CD4-positive, alpha-beta T cell treated with Interleukin-15 for 1 hour (primary cell): Measurements from ENCODE around the gene TBC1D10B.
"Not testable (repeated sequence)": the region's sequence is repeated elsewhere in the genome, so short reads cannot be mapped to it uniquely, and the experiment has no call there.

ENCODE experiments used
- DNase-seq: peaks from one replicate; pipeline ENCODE4 v3.0.0-alpha.2; 2020

TBC1D10B gene

DNA sequence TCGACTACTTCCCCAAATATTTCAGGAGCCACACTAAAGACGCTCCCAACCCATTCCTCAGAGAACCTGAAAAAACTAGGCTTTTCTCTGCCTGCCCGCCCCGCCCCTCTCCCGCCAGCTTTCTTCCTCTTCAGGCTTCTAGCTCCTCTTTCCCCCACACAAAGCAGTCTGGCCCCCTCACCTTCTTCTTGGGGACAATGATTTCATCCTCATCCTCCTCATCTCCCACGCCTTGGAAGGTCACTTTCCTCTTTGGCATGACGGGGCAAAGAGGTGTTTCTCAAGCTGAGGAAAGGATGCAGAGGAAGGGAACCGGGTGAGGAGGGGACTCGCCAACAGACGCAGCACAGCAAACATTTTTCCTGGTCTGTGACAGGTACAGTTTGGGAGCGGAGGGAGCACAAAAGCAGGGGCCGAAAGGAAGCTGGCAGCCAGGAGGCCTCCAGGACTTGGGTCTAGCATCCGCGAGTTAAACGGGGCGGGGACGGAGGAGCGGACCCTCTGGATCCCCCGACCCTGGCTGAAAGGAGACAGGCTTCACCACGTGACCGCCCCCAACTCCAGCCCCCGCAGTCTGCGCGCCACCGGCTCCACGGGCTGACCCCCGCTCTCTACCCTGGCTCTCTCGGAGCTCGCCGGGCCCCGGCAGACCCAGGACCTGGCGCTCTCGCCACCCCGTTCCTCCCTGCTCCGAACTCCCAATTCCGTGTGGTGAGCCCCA, 15.7 kb downstream of the TBC1D10B start:
- no peak for DNase-seq

DNA sequence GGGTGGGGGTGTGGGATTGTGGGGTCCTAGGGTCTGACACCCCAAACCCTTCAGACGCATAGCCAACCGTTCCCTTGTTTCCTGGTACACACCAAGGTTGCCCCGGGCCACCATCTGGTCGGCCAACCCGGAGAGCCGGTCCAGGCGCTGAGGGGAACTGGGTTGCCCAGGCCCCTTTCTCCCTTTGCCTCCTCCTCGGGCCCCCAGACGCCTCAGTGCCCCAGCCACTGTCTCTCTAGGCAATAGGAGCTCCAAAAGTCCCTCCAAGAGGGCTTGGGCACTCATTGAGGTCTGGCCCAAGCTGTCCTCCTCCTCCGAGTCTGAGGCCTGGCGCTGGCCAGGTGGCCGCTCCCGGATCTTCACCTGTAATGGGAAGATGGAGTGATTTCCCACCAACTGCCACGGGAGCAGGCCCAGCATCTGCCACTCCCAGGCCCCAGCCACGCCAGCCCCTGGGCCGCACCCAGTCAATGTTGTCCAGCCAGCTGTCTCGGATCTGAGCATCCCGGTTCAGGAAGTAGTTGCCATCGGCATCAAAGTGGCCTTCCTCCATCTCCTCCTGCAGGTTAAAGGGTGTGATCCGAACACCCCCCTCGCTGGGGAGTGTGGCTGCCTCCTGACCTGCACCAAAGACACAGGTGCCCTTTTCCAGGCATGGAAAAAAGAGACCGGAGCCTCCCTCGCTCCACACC, 16.7 kb downstream of the TBC1D10B start:
- DNase-seq, result no peak

DNA sequence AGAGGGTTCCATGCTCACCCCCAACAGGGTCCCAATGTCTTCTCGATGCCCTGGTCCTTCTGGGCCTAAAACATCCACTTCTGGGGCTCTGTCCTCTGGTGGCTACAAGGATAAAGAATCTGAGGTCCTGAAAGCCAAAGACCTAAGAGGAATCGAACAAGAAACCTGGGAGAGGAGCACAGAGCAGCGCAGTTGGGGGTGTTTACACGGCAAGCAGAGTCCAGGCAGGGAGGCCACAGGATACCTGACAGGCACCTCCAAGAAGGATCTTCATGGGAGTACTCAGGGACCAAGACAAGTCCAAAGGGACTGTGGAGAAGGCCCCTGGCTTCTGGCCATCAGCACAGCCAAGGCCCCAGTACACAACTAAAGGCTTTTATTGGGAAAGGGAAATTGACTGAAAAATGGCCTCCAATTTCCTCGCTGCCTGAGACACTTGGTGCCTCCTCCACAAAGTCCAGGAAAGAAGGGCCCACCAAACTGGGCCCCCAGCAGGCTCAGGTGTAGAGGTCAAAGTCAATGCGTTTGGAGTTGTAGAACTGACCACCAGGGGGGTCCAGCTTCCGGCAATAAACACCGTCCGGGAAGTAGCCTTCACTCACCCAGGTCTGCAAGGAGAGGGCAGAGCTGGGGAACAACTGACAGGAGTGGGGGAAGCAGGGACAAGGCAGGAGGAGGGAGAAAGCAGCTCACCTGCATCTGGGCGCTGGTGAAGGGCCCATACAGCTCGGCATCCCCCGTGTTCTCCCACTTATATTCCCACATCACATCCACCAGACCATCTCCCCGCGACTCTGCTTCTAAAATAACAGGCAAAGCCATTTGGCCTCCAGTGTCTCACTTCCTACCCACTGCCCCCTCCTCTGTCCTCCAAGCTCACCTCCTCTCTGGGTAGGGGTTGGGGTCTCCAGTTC, 17.5 kb downstream of the TBC1D10B start:
- no peak for DNase-seq

DNA sequence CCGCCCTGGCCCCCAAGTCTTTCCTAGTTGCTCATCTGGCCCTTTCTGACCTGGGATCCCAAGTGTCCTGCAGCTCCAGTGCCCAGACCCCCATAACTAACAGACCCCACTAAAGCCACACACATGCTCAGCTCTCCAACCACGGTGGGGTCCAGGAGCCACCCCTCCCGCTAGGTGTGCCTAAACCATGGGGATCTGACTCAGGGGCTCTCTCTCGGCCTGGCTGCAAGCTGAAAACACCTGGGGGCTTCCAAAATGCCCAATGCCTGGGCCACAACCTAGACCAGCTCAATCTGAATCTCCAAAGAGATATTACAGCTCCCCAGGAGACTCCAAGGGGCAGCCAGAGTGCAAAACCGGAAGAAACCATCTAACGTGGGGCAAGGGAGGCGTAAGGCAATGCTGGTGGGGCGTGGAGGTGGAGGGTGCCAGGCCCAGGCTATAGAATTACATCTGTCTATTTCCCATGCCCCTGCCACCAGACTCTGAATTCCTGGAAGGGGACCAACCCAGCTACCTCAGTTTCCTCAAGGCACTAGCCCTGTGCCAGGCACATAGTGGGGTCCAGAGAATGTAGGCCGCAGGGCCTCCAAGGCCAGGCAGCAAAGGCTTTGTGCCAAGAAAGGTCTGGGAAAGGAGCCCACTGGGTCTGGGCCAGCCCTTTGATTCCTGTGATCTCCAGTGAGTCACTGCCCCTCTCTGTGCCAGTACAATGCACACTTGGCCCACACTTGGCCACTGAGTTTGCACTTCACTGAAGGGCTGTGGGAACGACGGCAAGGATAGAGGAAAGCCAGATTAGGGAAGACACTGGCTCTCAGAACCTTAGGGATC, 18.5 kb downstream of the TBC1D10B start:
- DNase-seq, result no peak

DNA sequence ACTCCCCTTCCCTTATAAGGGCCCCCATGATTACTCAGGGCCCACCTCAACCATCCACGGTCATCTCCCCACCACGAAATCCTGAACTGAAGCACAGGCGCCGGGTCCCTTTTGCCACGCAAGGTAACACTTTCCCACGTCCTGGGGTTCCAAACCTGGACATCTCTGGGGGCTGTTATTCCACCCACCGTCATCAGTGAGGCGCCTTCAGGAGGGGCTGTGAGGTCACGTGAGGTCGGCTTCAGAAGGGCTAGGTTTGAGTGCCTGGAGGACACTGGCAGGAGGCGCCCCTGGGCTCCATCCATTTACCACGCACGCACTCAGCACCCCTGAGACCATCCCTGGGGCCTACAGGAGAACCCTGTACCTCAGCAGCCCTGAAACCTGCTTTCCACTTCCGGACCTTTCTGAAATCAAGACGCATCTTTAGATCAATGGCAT, 19.3 kb downstream of the TBC1D10B start:
- no peak for DNase-seq

DNA sequence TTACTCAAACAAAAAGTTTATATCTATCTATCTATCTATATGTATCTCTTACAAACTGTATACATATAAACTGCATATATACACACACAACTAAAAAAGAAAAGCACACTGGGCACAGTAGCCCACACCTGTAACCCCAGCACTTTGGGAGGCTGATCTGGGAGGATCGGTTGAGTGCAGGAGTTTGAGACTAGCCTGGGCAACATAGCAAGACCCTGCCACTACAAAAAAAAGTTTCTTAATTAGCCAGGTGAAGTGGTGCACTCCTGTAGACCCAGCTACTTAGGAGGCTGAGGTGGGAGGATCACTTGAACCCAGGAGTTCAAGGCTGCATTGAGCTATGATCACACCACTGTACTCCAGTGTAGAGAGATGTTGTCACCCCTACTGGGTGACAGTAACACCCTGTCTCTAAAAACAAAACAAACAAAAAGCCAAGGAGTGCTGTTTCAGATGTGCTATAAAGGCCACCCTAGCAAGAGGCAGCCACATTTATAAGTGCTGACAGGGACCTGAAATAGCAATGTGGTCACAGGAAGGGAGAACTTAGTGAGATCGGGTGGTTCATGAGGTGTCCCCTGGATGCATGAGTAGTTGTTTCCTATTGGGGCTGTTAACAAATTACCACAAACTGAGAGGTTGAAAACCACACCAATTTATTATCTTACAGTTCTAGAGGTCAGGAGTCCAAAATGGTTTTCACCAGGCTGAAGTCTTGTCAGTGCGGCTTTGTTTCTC, 20.0 kb downstream of the TBC1D10B start:
- no peak for DNase-seq

DNA sequence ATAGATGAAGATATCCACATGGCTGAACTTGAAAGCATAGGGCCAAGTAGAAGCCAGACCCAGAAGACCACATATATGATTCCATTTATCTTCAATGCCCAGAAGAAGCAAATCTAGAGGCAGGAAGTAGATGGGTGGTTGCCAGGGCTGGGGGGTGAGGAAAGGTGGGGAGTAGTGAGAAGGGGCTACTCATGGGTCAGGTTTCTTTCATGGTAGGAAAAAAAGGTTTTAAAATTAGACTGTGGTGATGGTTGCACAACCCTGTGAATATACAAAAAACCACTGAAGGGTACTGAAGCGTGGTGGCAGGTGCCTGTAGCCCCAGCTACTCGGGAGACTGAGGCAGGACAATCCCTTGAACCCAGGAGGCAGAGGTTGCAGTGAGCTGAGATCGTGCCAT, 20.6 kb downstream of the TBC1D10B start:
- DNase-seq, result no peak

DNA sequence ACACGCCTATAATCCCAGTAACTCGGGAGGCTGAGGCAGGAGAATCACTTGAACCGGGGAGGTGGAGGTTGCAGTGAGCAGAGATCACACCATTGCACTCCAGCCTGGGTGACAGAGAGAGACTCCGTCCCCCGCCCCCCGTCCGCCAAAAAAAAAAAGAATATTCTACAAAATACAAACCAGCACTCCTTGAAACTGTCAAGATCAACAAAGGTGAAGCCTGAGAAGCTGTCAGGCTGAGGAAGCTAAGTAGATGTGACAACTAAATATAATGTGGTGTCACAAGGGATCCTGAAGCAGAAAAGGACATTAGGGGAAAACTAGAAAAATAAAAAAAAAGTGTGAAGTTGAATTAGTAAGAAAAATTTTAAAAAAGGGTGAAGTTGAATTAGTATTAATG, 21.4 kb downstream of the TBC1D10B start:
- no peak for DNase-seq

DNA sequence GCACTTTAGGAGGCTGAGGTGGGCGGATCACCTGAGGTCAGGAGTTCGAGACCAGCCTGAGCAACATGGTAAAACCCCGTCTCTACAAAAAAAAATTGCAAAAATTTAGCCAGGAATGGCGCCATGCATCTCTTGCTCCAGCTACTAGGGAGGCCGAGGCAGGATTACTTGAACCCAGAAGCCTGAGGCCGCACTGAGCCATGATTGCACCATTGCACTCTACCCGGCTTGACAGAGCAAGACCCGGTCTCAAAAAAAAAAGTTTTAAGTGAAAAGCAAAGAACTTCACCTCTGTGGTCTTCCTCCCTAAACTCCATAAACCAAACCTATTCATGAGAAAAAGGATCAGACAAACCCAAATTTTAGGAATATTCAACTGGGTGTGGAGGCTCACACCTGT, 22.2 kb downstream of the TBC1D10B start:
- no peak for DNase-seq

DNA sequence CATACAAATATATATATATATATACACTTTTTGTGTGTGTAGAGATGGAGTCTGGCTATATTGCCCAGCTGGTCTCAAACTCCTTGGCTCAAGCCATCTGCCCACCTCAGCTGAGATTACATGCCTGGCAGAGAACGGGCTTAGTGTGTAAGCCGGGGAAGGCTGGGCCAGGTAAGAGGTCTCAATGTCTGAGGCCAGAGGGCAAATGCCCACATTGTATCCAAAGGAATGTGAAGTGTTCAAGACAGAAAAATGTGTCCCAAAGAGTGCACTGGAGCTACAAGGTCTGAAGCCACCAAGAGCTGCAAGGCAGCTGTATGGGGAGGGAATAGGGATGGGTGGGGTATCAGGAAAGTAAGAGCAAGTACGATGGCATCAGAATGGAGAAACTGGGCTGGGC, 24.0 kb downstream of the TBC1D10B start:
- DNase-seq, result no peak

DNA sequence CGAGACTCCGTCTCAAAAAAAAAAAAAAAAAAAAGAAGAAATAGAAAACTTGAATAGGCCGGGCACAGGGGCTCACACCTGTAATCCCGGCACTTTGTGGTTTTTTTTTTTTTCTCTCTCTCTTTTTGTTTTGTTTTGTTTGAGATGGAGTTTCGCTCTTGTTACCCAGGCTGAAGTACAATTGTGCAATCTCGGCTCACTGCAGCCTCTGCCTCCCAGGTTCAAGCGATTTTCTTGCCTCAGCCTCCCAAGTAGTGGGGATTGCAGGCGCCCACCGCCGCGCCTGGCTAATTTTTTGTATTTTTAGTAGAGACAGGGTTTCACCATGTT, 26.8 kb downstream of the TBC1D10B start:
- not testable (repeated sequence) for DNase-seq

DNA sequence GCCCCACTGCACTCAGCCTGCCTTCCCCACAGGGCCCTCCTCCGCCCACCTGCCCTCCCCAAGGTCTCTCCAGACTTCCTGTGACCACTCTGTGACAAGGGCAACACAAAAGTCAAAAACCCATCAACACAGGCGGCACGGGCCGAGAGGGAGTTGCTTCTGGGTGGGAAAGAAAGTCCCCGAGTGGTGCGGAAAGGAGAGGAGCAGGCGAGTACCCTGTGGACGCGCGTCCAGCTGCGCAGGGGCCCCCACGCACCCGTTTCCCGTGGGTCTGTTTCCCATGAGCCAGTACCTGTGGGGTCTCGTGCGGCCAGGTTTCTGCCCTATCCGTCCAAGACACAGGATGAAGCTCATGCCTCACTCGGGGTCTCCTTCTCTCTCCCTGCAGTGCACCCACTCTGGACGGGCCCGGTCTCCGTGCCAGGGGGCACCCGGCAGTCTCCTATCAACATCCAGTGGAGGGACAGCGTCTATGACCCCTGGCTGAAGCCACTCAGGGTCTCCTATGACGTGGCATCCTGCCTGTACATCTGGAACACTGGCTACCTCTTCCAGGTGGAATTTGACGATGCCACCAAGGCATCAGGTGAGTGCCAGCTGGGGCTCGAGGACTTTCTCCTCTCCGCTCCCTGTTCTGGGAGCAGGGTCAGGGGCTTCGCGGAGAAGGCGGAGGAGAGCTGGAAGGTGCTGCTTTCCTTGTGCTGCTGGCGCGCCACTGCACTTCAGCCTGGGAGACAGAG, 27.4 kb downstream of the TBC1D10B start:
- no peak for DNase-seq

DNA sequence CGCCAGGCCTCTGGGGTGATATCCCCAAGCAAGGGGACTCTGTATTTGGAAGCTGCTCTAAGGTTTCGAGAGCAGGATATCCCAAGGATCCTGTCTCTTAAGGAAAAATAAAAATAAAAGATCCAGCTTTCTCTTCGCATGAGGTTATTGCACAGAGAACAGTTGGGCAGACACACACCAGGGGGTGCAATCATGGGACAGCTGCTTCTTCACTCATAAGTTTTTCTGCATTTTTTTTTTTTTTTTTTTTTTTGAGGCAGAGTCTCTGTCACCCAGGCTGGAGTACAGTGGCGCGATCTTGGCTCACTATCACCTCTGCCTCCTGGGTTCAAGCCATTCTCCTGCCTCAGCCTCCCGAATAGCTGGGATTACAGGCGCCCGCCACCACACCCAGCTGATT, 28.3 kb downstream of the TBC1D10B start:
- DNase-seq, result not testable (repeated sequence)

DNA sequence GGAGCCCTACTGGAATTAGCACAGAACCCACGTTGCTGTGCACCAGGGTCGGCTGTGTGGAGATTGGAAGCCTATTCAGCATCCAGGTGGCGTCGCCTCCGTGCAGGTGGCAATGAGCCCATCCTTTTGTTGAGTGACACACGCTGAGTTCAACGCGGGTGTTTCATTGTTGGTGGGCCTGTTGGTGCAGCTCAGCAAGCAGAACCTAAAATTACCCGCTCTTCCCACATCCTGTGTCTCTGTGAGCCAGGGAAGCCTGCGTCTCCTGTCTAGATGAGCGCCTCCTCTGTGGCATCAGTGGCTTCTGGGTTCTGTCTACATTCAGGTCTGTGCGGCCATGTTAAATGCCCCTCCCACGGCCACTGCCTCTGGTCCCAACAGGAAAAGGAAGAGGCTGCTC, 29.7 kb downstream of the TBC1D10B start:
- DNase-seq, result no peak

DNA sequence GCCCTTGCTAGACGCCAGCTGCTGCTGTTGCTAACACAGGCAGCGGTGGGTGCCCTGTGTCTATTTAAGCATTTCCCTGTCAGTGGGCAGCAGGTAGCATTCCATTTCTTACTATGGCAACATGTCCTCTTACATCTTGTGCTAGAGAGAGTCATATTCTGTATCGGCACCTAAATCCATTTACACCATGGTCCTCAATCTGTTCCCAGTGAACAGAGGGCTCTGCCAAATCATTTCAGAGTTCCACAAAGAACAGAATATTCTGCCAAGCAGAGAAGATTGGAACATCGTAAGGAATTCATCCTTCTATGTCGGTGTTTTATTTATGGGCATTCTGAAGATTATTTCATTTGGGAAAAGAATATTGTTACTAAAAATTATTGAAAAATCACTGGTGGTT, 31.6 kb downstream of the TBC1D10B start:
- not testable (repeated sequence) for DNase-seq

DNA sequence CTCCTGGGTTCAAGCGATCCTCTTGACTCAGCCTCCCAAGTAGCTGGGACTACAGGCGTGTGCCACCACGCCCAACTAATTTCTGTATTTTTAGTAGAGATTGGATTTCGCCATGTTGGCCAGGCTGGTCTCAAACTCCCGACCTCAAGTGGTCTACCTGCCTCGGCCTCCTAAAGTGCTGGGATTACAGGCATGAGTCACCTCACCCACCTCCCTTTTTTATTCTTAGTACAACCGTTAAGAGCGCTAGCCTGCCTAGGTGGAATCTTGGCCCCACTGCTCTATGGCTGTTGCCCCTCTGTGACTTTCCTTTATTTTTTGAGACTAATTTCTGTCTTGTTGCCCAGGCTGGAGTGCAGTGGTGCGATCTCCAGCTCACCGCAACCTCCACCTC, 32.3 kb downstream of the TBC1D10B start:
- DNase-seq, result not testable (repeated sequence)

DNA sequence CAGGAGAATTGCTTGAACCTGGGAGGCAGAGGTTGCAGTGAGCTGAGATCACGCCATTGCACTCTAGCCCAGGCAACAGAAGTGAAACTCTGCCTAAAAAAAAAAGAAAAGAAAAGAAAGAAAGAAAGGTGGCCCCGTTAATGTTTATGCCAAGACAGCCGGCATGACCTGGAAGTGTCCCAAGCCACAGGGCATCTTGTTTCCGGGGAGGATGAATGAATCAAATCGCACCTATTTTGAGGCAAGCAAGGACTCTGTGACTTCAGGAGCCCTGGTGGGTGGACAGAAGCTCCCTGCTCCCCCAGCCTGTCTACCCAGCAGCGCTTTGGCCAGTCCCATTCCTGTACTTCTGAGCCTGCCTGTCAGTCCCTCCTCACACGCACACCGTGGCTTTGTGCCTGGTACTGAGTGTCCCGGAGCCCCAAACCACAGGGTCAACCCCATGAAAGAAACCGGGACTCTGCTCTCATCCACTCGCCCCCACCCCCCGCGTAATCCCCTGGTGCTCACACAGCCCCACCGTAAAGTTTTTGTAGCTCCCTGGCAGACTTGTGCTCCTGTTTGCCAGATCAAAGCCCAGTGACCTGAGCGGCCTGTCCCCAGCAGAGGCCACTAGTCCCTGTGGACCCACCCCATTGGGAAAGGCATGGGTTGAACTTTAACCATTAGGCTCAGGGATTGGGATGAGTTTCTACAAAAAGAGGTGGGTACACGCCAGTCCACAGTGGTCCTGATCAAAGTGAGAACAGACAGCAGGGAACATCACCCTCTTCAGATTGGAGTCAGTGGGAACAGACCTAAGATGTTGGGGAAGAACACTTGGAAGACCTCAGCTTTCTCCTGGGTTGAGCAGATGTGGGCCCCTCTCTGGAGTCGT, 34.5 kb downstream of the TBC1D10B start:
- no peak for DNase-seq

DNA sequence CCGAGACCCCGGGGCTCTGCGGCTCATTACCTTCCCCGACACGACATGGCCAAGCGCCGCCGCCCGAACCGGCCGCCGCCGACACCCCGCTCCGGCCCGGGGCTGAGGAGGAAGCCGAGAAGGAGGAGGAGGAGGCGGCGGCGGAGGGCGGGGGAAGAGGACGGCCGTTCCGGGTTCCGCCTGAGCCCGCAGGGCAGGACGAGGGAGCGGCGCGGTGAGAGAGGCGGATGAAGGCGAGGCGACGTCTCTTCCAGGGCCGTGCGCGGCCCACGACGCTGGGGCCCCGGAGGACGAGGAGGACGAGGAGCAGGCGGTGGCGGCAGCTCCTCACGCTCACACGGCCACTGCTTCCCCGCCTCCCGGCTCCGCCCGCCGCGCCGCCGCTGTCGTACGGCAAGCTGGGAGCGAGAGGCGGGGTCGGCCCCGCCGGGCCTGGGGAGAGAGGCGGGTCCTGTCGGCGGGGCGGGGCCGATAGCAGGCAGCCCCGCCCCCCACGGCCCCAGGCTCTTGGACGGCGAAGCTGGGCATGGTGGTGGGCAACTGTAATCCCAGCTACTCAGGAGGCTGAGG, 35.2 kb downstream of the TBC1D10B start:
- DNase-seq, result peak; percentile 83

DNA sequence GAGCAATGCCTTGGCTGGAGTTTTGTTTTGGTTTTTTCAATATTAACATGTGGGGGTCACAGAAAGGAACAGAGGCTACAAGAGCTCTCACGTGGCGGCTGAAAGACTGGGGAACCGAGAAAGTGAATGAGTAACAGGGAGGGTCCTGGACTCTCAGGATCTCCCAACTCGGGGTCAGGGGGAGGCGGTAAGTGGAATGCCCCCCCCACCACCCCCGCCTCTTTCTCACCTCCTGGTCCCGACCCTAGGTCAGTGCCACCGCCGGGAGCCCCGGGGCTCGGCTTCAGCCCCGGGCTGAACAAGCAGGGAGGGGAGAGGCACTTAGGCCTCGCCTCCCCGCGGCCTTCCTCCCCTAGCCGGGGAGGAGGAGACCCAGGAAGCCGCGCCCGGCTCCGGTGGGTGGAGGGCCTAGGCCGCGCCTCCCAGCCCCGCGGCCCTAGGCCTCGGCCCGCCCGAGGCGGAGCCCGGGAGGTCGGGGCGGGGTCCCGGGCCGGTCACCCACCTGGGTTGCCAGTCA, 35.8 kb downstream of the TBC1D10B start:
- peak; percentile 85 for DNase-seq

DNA sequence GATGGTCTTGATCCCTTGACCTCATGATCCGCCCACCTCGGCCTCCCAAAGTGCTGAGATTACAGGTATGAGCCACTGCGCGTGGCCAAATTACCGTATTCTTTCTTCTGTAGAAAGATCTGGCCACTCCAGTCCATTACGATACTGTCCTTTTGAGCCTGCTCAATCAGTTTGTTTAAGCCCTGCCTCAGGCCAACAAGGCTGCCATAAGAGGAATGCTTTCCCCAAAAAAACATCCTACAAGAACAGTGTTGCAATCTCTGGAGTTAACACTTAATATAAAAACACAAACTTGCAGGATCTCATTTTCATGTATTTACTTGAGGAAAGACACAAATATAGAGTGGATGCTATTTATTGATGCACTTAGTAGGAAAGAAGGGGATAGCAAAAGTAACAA, 46.1 kb downstream of the TBC1D10B start:
- not testable (repeated sequence) for DNase-seq
